ENCODE data around the gene ADGRF3.
A peak's percentile ranks its signal among the peaks of the same experiment; 100 is the strongest.
"Not testable (repeated sequence)": the region's sequence is repeated elsewhere in the genome, so short reads cannot be mapped to it uniquely, and the experiment has no call there.

The ADGRF3 gene

DNA sequence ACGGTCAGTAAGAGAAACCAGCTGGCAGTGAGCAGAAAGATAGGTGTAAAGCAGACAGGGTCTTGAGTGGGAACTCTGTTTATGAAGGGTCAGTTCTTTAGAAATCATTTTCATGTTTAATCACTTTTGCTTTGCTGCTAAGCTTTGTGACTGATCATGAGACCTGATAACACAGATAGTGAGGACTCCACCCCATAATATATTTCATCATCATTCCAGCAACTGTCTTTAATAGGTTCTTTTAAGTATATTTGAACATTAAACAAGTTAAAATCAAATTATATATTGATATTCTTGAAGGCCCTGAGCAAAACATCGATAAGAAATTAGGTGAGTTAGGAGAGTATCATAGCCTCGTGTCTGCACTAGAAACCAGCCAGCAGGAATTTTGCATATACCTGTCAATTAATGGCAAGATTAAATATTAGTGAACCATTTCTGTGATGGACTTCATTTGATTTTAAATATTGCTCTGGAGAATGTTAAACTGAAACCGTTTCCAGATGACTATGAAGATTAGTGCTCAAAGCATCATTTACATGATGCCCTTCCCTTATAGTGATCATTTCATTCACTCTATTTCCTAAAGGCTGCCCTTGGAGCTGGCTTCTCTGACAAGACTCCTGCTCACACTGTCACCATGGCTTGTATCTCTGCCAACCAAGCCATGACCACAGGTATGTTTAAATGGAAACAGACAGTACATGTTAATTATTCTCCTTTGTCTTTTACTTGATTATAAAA, 69.9 kb downstream of the ADGRF3 start:
- DNase-seq = no peak

DNA sequence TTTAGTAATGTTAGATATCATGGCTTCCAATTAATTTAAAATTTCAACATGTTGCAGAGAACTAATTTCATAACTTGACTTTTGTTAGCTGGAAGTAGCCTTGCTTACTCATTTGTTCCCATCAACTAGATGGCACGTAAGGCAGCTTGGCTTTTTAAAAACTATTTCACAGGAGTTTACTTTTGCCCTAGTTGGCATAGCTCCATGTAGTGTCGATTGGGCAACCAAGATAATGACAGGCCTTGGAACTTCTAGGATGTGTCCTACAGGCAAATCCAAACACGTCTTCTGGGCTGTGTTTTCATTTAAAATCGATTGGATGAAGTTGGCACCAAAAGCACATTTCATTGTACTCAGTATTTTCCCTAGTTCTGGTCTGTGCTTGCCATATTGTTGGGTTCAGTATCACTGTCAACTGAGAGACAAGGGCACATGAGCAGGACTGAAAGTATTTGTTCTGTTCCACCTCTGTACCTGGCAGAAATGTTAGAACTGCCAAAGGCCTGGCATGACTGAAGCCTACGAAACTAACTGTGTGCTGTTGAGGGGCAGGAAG, 72.5 kb downstream of the ADGRF3 start:
- peak; percentile 93 for DNase-seq

DNA sequence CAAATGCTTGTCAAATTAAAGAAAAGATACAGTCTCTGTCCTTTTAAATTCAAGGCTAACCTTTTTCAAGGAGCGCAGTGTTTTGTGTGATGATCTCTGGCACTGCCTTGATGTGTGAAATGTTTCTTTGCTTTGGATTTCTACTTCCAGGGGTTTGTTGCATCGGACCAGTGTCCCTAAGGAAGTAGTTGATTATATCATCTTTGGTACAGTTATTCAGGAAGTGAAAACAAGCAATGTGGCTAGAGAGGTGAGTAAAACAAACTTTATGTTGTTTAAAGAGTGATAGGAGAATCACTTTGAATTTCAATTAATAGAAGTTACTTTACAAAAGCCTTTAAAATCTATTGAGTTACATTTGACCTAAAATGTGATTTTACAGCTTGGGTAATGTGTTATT, 73.1 kb downstream of the ADGRF3 start:
- DNase-seq = no peak

DNA sequence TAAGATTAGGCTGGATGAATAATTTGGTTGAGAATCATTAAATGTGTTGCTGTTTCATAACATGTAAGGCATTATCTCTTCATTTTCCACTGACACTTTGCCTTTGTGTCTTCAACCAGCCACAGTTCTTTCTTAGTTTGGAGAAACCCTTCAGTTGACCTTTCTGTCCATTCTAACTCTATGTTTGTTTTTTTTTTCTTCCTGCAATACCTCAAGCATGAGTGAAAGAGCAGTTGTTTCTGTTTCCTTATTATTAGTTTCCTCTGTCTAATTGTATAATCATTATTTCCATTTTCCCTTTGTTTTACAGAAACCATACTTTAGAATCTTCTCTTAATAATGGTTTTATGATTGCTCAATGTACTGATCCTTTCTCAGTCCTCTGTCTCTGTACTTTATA, 76.2 kb downstream of the ADGRF3 start:
- no peak for DNase-seq

DNA sequence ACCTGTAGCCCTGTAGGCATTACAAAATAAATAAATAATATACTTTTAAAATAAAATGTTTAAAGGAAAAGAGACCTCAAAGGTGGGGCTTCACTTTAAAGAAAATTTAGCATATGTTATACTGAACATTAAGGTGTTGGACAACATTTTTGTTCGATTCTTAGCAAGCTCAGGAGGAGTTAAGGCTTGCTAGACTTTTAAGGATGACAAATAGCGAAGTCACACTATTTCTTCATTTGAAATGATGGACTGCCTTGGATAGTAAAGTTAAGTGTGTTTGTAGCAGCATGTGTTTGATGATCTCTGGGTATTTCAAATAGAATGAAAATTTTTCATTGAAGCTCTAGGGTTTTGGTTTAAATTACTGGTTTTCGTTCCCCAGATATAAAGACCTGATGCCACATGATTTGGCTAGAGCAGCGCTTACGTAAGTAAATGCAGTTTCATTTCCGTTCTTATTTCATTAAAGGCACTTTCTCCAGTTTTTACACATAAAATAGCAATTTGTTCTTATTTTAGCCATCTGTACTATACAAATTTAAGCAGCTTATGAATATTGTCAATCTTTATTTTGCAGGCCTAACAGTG, 76.9 kb downstream of the ADGRF3 start:
- DNase-seq = no peak

DNA sequence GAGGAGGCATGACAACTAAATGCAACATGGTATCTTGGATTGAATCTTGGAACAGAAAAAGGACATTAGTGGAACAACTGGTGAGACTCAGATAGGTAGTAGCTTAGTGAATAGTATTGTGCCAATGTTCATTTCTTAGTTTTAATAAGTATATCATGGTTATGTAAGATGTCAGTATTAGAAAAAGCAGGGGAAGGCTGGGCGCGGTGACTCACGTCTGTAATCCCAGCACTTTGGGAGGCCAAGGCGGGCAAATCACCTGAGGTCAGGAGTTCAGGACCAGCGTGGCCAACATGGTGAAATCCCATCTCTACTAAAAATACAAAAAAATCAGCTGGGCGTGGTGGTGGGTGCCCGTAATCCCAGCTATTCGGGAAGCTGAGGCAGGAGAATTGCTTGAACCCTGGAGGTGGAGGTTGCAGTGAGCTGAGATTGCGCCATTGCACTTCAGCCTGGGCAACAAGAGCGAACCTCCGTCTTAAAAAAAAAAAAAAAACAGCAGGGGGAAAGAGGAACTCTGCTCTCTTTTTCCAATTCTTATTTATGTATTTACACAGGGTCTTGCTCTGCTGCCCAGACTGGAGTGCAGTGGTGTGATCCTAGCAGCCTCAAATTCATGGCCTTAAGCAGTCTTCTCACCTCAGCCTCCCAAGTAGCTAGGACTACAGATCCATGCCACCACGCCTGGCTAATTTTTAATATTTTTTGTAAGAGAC, 77.8 kb downstream of the ADGRF3 start:
- DNase-seq = not testable (repeated sequence)

DNA sequence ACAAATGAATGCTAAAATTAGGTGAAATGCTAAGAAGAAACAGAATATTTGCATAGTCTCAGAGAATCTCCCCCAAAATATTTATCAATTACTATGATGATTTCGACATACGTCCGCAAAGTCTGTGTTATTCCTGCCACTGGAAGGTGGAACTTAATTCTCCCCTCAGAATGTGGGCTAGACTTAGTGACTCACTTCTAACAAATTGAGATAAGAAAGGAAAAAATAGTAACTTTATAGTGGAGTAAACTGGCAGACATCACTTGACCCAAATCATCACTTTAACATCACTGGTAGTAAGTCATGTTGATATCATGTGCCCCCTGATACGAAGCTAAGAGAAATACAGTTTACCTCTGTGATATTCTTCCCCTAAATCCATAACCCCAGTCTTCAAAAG, 78.4 kb downstream of the ADGRF3 start:
- no peak for DNase-seq

DNA sequence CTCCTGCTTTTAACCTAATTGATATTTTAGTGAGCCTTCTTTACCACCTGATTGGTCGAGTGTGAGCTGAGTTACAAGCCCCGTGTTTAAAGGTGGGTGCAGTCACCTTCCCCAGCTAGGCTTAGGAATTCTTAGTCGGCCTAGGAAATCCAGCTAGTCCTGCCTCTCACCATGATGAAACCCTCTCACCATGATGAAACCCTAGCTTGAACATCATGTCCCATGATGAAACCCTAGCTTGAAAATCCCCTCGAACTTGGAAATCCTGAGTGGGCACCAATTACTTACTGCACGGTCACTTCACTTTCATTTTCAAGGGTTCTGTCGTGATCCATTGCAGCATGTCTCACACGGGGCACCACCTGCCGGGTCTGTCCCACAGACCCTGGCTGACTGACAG, 87.8 kb downstream of the ADGRF3 start:
- DNase-seq = not testable (repeated sequence)
